Astrocyte (in vitro differentiated cells and primary cell): ENCODE measurements around the gene CRYBB1. TPM values are rescaled to one million over a fixed set of nuclear protein-coding genes. Genes with fewer than 3 reads are reported as not detected.

ENCODE experiments used
- DNase-seq: peaks from one replicate; pipeline ENCODE4 v3.0.0-alpha.2; 2010; ENCODE audit warnings: low read depth
- FAIRE-seq: peaks from 2 replicates; lab custom pipeline; 2011; peaks lifted over from hg19 to GRCh38; lab: Jason Lieb, UNC
- H2AFZ ChIP-seq: 2 replicates; pipeline ENCODE4 v1.6.0; 2012; ENCODE audit warnings: low read depth, low read length, inconsistent platforms
- H3K27ac ChIP-seq: 2 replicates; pipeline ENCODE4 v1.5.1; 2011; ENCODE audit warnings: low read depth, low read length, inconsistent platforms
- H3K27me3 ChIP-seq: 2 replicates; pipeline ENCODE4 v1.6.0; 2011; ENCODE audit warnings: low read length, inconsistent platforms; ENCODE audit not compliant: insufficient read depth
- H3K36me3 ChIP-seq: 2 replicates; pipeline ENCODE4 v1.5.1; 2011; ENCODE audit warnings: low read length, inconsistent platforms; ENCODE audit not compliant: insufficient read depth
- H3K4me1 ChIP-seq: 2 replicates; pipeline ENCODE4 v1.5.1; 2011; ENCODE audit warnings: low read length, inconsistent platforms; ENCODE audit not compliant: insufficient read depth
- H3K4me2 ChIP-seq: 2 replicates; pipeline ENCODE4 v1.6.0; 2012; ENCODE audit warnings: low read length, inconsistent platforms
- H3K4me3 ChIP-seq: 2 replicates; pipeline ENCODE4 v1.5.1; 2011; ENCODE audit warnings: low read depth, mild to moderate bottlenecking, low read length, inconsistent platforms; ENCODE audit not compliant: insufficient read depth
- H3K79me2 ChIP-seq: 2 replicates; pipeline ENCODE4 v1.6.0; 2012; ENCODE audit warnings: mild to moderate bottlenecking, low read length, inconsistent platforms; ENCODE audit not compliant: insufficient read depth
- H3K9ac ChIP-seq: 2 replicates; pipeline ENCODE4 v1.6.0; 2012; ENCODE audit warnings: mild to moderate bottlenecking, low read length, inconsistent platforms
- H3K9me3 ChIP-seq: 2 replicates; pipeline ENCODE4 v1.5.1; 2012; ENCODE audit warnings: low read depth, mild to moderate bottlenecking, low read length, inconsistent platforms; ENCODE audit not compliant: insufficient read depth
- H4K20me1 ChIP-seq: 2 replicates; pipeline ENCODE4 v1.6.0; 2012; ENCODE audit warnings: low read length, inconsistent platforms; ENCODE audit not compliant: insufficient read depth
- H3K27ac Mint-ChIP-seq: one replicate; pipeline ENCODE4 v1.8.0; 2021; ENCODE audit warnings: mild to moderate bottlenecking, mixed read lengths; ENCODE audit not compliant: unreplicated experiment
- H3K27me3 Mint-ChIP-seq: one replicate; pipeline ENCODE4 v1.8.0; 2021; ENCODE audit warnings: low read depth, mixed read lengths; ENCODE audit not compliant: unreplicated experiment
- H3K36me3 Mint-ChIP-seq: one replicate; pipeline ENCODE4 v1.8.0; 2021; ENCODE audit warnings: low read depth, mixed read lengths; ENCODE audit not compliant: unreplicated experiment
- H3K4me1 Mint-ChIP-seq: one replicate; pipeline ENCODE4 v1.8.0; 2021; ENCODE audit warnings: low read depth, mixed read lengths; ENCODE audit not compliant: unreplicated experiment
- H3K4me3 Mint-ChIP-seq: one replicate; pipeline ENCODE4 v1.8.0; 2021; ENCODE audit warnings: mild to moderate bottlenecking, moderate library complexity, mixed read lengths; ENCODE audit not compliant: unreplicated experiment
- H3K9me3 Mint-ChIP-seq: one replicate; pipeline ENCODE4 v1.8.0; 2021; ENCODE audit warnings: mild to moderate bottlenecking, mixed read lengths; ENCODE audit not compliant: unreplicated experiment
- CTCF ChIP-seq: IDR thresholded peaks from 2 replicates; pipeline ENCODE4 v1.5.1; 2011; ENCODE audit warnings: low read depth, mild to moderate bottlenecking, inconsistent platforms, low read length, moderate library complexity; ENCODE audit not compliant: insufficient read depth
- EZH2 ChIP-seq: IDR thresholded peaks from 2 replicates; pipeline ENCODE4 v1.6.1; 2012; ENCODE audit warnings: mild to moderate bottlenecking, low read length, inconsistent platforms; ENCODE audit not compliant: insufficient read depth
- total RNA-seq: library from RNA; stranded (reverse); gene quantifications from 2 replicates; pipeline ENCODE4 v1.2.1, GENCODE V29; 2021

CRYBB1 gene
- total RNA-seq, 1 donor from 2014 or later, result not detected

DNA sequence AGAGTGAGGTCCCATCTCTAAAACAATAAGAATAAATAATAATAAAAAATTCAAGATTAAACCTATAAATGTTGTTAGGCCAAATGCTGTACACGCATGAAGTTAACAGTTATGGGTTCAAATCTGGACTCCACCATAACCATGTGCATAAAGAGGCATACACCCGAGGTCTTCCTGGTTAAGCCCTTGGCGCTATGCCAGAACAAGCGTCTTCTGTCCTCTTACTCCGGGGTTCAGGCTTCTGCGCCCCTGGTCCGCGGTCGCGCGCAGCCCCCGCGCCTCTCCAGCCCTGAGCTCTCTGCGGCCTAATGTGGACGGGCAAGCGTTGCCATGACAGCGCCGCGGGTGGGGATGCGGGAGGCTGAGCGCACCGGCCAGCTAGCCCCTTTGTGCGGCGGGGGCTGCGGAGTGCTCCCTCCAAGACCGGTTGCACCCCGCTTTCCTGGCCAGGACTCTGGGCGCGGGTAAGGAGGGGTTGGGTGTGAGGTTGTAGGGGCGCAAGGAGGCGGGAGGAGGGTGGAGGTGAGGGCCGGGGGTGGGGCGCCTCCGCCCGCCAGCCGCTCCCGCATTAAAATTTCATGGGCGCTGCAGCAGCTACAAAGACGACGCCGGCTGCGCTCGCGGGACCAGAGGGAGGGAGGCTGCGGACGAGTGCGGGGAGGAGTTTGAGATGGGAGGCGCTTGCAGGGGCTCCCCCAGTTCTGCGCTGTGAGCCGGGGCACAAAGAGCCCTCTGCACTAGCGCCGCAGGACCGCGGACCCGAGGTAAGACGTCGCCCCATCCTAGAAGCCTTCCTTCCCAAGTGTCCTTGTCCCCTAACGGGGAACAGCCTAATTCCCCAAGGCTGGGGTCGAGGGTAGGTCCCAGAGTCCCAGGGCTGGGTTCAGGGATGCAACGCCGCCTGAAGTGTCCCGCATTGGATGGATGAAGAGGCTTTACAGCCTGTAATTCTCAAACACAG, 39.3 kb upstream of the CRYBB1 start, which contains the start of gene MIAT:
Gene MIAT, plus strand, starts transcription at position 698 of the 961 bp plus-strand sequence.
- H3K36me3 ChIP-seq, result no peaks in the 10 kb centered on the region
- H3K79me2 ChIP-seq, result no peaks in the 10 kb centered on the region
- no peaks in the 10 kb centered on the region for H3K9me3 Mint-ChIP-seq
- peak; percentile 93 for TF ChIP-seq EZH2
- no peak for TF ChIP-seq CTCF
- no peak within 1 kb of the TSS for H3K27ac ChIP-seq
- H3K4me3 ChIP-seq, result peak within 1 kb of the TSS; percentile 54
- peak within 1 kb of the TSS; percentile 90 for H3K4me2 ChIP-seq
- peak within 1 kb of the TSS; percentile 87 for H3K4me3 Mint-ChIP-seq
- H4K20me1 ChIP-seq, result no peaks in the 10 kb centered on the region
- H3K27ac Mint-ChIP-seq, result peak within 1 kb of the TSS; percentile 75
- H3K4me1 Mint-ChIP-seq, result peaks cover 23% of the 10 kb centered on the region
- peaks cover 14% of the 10 kb centered on the region for H3K27me3 Mint-ChIP-seq
- FAIRE-seq, result no peak
- DNase-seq, result no peak
- H3K36me3 Mint-ChIP-seq, result no peaks in the 10 kb centered on the region
- no peaks in the 10 kb centered on the region for H3K9me3 ChIP-seq
- H3K27me3 ChIP-seq, result peaks cover 25% of the 10 kb centered on the region
- peaks cover 27% of the 10 kb centered on the region for H3K4me1 ChIP-seq
- H2AFZ ChIP-seq, result peak within 1 kb of the TSS; percentile 76
- peak within 1 kb of the TSS; percentile 65 for H3K9ac ChIP-seq

DNA sequence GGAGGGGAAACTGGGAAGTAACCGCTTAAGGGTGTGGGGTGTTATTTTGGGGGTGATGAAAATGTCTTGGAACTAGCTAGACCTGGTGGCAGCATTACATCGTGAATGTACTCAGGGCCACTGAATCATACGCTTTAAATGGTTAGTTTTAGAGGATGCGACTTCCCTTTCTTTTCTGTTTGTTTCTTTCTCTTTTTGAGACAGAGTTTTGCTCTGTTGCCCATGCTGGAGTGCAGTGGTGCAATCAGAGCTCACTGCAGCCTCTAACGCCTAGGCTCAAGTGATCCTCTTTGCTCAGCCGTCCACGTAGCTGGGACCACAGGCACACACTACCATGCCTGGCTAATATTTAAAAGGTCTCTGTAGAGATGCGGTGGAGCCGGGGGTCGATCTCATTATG, 34.0 kb upstream of the CRYBB1 start:
- Histone ChIP-seq H3K79me2 (no peaks in the 10 kb centered on the region), H3K27ac (no peak overlapping the region), H2AFZ (no peak overlapping the region), H3K9me3 (no peaks in the 10 kb centered on the region), H3K9ac (no peak overlapping the region), H3K27me3 (peaks cover 30% of the 10 kb centered on the region), H3K4me3 (no peak overlapping the region), H3K36me3 (no peaks in the 10 kb centered on the region), H3K4me1 (peaks cover 4% of the 10 kb centered on the region), H4K20me1 (no peaks in the 10 kb centered on the region), H3K4me2 (no peak overlapping the region)
- H3K4me1 Mint-ChIP-seq, result peaks cover 18% of the 10 kb centered on the region
- H3K4me3 Mint-ChIP-seq, result no peak overlapping the region
- FAIRE-seq, result no peak
- TF ChIP-seq EZH2 (no peak), CTCF (no peak)
- peaks cover 4% of the 10 kb centered on the region for H3K9me3 Mint-ChIP-seq
- no peak overlapping the region for H3K27ac Mint-ChIP-seq
- H3K27me3 Mint-ChIP-seq, result peaks cover 33% of the 10 kb centered on the region
- H3K36me3 Mint-ChIP-seq, result no peaks in the 10 kb centered on the region
- no peak for DNase-seq
